IMR-90 (cell line): ENCODE results near the gene EYS.

Experiments used
- CTCF ChIP-seq: conservative IDR thresholded peaks from 2 replicates; pipeline ENCODE4 v1.5.1; 2012; ENCODE audit warnings: mild to moderate bottlenecking, low read depth, low read length, improper control_type of control experiment
- MXI1 ChIP-seq: IDR thresholded peaks from 2 replicates; pipeline ENCODE4 v1.6.1; 2012; ENCODE audit warnings: low read depth, mild to moderate bottlenecking, low read length, moderate library complexity, borderline replicate concordance
- POLR2A ChIP-seq: IDR thresholded peaks from 2 replicates; pipeline ENCODE4 v1.6.1; 2012; ENCODE audit warnings: mild to moderate bottlenecking, low read depth, low read length

- TF ChIP-seq CTCF (no peak), POLR2A (no peak), MXI1 (no peak)
Observed at GRCh38 chr6:64815718-64816117, 891.3 kb downstream of the EYS start.
